Left renal pelvis (tissue), 4 donors: Measurements from ENCODE around the gene TH. TPM values are rescaled to one million over a fixed set of nuclear protein-coding genes. Genes with fewer than 3 reads are reported as not detected.

Source experiments
- DNase-seq, 4 donors: peaks; one replicate each; pipeline ENCODE4 v3.0.0-alpha.2; 2013; ENCODE audit warnings: low read depth in 4 of 4, low spot score in 3 of 4
- polyA plus RNA-seq, 4 donors: library from polyadenylated mRNA; unstranded; fragments of 120-200 nt; gene quantifications; one replicate each; pipeline ENCODE4 v1.2.1, GENCODE V29; 2013; ENCODE audit not compliant: insufficient read length in 4 of 4

TH gene
- polyA plus RNA-seq, 4 donors, result 0.83 to 2.7 (median 1.1) TPM

DNA sequence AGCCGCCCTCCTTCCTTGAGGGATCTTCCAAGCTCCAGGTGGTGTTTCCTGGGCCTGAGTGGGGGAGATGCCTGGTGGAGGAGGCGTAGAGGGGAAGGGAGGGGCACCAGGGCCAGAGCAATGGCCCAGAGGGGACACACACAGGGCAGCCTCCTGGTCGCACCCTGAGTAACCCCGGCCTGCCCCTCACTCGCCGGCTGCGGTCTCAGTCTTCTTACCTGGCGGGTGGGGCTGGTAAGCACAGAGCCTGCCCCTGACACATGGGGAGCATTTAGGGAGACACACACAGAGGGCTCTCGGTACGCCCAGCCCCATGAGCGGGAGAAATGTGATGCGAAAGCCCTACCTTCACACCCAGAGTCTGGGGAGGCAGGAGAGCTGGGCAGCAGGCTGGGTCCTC, 56.3 kb downstream of the TH start:
- no peak for DNase-seq

DNA sequence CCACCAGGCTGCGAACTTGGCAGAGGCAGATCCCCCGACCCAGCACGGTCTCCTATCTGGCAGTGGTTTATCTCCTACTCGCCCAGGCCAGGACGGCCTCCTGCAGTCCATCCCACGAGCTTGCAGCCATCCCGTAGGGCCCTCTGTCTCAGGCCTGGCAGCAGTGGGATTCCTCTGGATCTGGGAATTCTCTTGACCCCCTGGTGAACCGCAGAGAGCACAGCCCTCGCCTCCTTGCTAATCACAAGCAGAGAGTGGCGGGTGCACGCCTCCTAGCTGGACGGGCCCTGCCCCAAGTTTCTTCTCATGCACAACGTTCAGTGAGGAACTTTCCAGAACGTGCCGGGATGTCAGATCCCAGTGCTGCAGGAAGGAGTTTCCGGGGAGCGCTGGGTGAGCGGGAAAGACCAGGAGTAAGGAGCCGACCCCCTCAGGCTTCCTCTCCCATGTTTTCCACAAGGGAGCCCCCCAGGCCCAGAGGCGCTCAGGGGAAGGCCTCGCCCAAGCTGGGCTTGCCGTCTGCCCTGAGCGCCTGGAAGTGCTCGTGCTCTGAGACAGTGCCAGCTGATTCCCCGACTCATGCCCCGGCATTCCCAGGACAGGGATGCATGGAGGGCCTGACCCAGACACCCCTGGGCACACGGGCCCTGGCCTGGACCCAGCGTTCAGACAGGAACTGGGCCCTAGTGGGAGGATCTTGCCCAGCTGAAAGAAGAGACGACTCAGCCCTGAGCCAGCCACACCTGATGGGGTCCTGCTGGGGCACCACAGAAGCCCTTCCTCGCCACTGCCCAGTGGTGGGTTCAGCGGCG, 57.0 kb downstream of the TH start:
- DNase-seq, result no peak

Other genes with a start within 250 kb of the TH start
- gene MRPL23, start 224.5 kb downstream of the TH start, polyA plus RNA-seq, result 10 to 100 TPM; 32.8 to 74.1 (median 50.0) TPM
- gene H19, start 174.0 kb downstream of the TH start, polyA plus RNA-seq, result 1,000 to 10,000 TPM; 3,036 to 8,071 (median 3,586) TPM
- 1,000 to 10,000 TPM in 2 of 4 donors, 100 to 1,000 TPM in 2; 831 to 2,421 (median 992) TPM for gene IGF2, start 32.4 kb downstream of the TH start, polyA plus RNA-seq
- gene INS, start 10.6 kb downstream of the TH start, polyA plus RNA-seq, result not detected
- gene ASCL2, start 98.8 kb upstream of the TH start, polyA plus RNA-seq, result 1 to 10 TPM in 3 of 4 donors, under 1 TPM in 1; 0.29 to 4.7 (median 2.0) TPM
- 1 to 10 TPM in 2 of 4 donors, under 1 TPM in 2; 0.34 to 1.3 (median 0.80) TPM for gene C11orf21, start 130.1 kb upstream of the TH start, polyA plus RNA-seq
- 1 to 10 TPM; 1.3 to 6.0 (median 2.6) TPM for gene TSPAN32, start 130.2 kb upstream of the TH start, polyA plus RNA-seq
- gene CD81, start 205.5 kb upstream of the TH start, polyA plus RNA-seq, result 100 to 1,000 TPM; 571 to 870 (median 604) TPM
- gene TSSC4, start 228.9 kb upstream of the TH start, polyA plus RNA-seq, result 10 to 100 TPM; 33.7 to 49.7 (median 37.4) TPM